NB4 (cell line): ENCODE data around the gene JAM3.

Source experiments
- DNase-seq: peaks from one replicate; pipeline ENCODE4 v3.0.0; 2010; ENCODE audit warnings: low read depth
- H3K4me3 ChIP-seq: one replicate; pipeline ENCODE4 v1.5.1; 2011; ENCODE audit warnings: mild to moderate bottlenecking, low read depth, low read length, moderate library complexity
- MYC ChIP-seq: IDR thresholded peaks from 2 replicates; pipeline ENCODE4 v1.6.1; 2011; ENCODE audit warnings: low read depth, low read length
- POLR2A ChIP-seq: IDR thresholded peaks from 2 replicates; pipeline ENCODE4 v1.6.1; 2011; ENCODE audit warnings: mild to moderate bottlenecking; ENCODE audit not compliant: insufficient read length; ENCODE audit errors: extremely low read depth
- TF ChIP-seq, protein P1 (sequence below): IDR thresholded peaks from one replicate; pipeline ENCODE4 v1.5.1; 2012; ENCODE audit warnings: low read depth, low read length
- TF ChIP-seq, protein P2 (sequence below): IDR thresholded peaks from 2 replicates; pipeline ENCODE4 v1.6.1; 2011; ENCODE audit warnings: low read depth, low read length

JAM3 gene

DNA sequence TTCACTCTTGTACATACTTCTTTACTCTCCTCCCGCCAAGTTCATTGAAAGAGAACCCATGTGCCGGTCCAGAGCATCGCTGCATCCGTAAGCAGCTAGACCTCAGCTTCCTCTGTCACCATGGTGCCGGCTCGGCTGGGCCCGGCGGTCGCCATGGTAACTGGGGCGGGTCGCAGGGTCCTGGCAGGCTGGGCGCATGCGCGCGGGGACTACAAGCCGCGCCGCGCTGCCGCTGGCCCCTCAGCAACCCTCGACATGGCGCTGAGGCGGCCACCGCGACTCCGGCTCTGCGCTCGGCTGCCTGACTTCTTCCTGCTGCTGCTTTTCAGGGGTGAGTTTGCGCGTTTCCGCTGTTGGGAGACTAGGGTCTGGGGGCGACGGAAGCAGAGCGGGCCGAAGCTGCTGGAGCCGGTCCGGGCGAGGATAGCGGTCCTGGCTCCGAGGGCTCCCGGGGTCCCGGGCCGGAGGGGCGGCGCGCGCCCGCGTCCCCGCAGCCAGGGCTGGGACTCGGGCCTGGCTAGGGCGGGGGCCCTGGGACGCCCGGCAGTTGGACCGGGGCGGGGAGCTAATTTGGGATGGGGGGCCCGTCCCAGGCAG, at the start of gene JAM3:
Gene JAM3 (plus strand): TSS at position 244 of the 597 bp plus-strand sequence. CDS start 12 bp downstream, at position 256.
- DNase-seq: no peak
- no peak within 1 kb of the TSS for H3K4me3 ChIP-seq
- TF ChIP-seq, protein P1, sequence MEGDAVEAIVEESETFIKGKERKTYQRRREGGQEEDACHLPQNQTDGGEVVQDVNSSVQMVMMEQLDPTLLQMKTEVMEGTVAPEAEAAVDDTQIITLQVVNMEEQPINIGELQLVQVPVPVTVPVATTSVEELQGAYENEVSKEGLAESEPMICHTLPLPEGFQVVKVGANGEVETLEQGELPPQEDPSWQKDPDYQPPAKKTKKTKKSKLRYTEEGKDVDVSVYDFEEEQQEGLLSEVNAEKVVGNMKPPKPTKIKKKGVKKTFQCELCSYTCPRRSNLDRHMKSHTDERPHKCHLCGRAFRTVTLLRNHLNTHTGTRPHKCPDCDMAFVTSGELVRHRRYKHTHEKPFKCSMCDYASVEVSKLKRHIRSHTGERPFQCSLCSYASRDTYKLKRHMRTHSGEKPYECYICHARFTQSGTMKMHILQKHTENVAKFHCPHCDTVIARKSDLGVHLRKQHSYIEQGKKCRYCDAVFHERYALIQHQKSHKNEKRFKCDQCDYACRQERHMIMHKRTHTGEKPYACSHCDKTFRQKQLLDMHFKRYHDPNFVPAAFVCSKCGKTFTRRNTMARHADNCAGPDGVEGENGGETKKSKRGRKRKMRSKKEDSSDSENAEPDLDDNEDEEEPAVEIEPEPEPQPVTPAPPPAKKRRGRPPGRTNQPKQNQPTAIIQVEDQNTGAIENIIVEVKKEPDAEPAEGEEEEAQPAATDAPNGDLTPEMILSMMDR: no peak
- TF ChIP-seq MYC: no peak
- TF ChIP-seq, protein P2, sequence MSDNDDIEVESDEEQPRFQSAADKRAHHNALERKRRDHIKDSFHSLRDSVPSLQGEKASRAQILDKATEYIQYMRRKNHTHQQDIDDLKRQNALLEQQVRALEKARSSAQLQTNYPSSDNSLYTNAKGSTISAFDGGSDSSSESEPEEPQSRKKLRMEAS: no peak
- no peak for TF ChIP-seq POLR2A

DNA sequence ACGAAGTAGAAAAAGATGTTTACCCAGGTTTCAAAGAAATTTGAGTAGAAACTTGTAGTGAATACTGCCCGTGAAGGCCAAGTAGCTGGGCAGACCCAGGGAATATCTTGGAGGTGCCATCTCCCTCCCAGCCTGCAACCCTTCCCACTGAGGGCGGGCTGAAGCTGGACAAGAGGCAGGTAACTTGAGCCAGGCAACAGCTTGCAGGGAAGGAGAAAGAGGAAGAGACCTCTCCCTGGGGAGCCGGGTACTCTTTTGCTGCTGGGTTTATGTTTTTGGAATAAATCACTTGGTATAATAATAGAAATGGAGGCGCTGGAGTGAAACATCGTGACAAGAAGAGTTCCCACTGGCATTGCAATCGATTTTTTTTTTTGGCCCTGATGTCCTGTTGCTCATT, 49.4 kb upstream of the JAM3 start:
- H3K4me3 ChIP-seq: no peak overlapping the region
- no peak for TF ChIP-seq MYC
- TF ChIP-seq, protein P1: no peak
- TF ChIP-seq, protein P2: no peak
- TF ChIP-seq POLR2A: no peak
- peak; percentile 45 for DNase-seq

DNA sequence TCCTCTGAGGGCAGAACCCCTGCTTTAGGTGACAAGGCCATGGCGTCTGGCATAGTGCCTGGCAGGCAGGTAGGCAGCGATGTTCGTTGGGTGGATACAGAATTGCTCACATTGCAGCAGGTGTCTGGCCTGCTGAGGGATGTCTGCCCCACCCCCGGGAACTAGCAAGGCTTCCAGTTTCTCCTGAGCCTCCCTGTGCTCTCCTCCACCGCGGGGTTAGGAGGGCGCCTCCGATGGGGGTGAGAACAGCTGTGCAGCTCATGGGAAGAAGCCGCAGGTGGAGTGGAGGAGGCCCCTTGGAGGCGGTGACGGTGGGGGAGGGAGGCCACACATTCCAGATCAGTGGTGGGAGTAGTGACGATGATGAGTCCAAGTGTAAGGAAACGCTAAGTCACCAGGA, 48.3 kb upstream of the JAM3 start:
- DNase-seq: no peak
- TF ChIP-seq POLR2A (no peak), MYC (no peak)
- TF ChIP-seq, protein P1: no peak
- TF ChIP-seq, protein P2: no peak
- no peak overlapping the region for H3K4me3 ChIP-seq

DNA sequence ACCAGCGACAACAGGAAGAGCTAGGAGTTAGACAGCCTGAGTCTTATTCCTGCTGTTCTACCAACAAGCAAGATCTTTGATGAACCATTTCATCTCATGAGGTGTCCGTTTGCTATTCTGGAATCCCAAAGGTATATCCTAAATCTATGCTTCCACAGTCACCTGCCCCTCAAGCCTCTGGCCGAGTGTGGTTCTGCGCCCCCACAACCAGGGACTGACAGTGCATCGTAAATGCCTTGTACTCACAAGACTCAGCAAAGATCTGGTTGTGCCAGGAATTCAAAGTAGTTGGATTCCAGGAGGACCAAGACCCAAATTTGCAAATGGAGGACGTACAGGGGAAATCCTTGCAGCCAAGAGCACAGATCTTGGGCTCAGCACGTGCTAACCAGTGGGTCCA, 47.5 kb upstream of the JAM3 start:
- no peak for TF ChIP-seq MYC
- TF ChIP-seq, protein P2: no peak
- TF ChIP-seq, protein P1: no peak
- TF ChIP-seq POLR2A: no peak
- H3K4me3 ChIP-seq: no peak overlapping the region
- DNase-seq: no peak

DNA sequence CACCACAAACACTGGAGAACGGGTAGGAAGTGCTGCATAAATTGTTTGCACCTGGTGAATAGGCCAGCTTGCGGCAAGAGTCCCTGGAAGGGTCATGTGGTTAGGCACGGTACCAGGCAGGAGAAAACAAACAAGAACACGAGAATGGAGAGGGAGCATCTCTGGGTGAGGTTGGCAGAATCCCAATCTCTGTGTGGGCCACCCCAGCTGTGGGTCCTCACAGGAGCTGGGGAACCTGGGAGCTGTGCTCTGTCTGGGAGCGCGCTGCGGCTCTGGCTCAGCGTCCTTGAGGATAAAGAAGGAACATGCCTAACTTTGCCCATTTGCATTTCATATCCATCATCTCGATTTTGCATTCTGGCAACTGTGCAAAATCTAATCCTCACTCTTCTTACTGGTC, 46.1 kb upstream of the JAM3 start:
- H3K4me3 ChIP-seq: no peak overlapping the region
- TF ChIP-seq, protein P2: no peak
- TF ChIP-seq, protein P1: no peak
- TF ChIP-seq MYC: no peak
- TF ChIP-seq POLR2A: no peak
- DNase-seq: no peak
